Measurements from ENCODE around the gene DOCK1.

The DOCK1 gene

DNA sequence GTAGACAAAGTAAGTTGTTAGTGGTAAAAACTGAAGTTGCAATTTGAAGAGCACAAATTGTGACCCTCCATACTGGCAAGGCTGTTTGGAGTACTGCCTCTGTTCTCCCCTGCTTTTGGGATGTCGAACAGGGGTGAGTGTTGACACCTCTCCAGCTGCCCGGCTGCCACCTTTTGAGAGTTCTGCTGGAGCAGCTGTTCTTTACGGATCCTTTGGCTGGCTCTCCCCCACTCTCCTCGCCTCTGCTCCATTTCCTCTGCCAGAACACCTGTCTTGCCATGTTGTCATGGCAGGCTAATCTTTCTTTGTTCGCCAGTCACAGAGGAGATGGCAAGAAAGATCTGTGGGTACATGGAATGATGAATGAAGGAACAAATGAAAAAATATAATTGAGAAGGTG, 256.3 kb downstream of the DOCK1 start:
- no peak for DNase-seq
- H3K9me3 ChIP-seq (ENCODE audit: severe bottlenecking) = no peaks in the 10 kb centered on the region
- H3K4me3 ChIP-seq (ENCODE audit: low read depth, low read length) = no peak overlapping the region
- no peaks in the 10 kb centered on the region for H3K27me3 ChIP-seq (ENCODE audit: insufficient read depth, low read depth, severe bottlenecking)
- H3K27ac ChIP-seq = no peak overlapping the region
- TF ChIP-seq, protein P1, sequence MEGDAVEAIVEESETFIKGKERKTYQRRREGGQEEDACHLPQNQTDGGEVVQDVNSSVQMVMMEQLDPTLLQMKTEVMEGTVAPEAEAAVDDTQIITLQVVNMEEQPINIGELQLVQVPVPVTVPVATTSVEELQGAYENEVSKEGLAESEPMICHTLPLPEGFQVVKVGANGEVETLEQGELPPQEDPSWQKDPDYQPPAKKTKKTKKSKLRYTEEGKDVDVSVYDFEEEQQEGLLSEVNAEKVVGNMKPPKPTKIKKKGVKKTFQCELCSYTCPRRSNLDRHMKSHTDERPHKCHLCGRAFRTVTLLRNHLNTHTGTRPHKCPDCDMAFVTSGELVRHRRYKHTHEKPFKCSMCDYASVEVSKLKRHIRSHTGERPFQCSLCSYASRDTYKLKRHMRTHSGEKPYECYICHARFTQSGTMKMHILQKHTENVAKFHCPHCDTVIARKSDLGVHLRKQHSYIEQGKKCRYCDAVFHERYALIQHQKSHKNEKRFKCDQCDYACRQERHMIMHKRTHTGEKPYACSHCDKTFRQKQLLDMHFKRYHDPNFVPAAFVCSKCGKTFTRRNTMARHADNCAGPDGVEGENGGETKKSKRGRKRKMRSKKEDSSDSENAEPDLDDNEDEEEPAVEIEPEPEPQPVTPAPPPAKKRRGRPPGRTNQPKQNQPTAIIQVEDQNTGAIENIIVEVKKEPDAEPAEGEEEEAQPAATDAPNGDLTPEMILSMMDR (IDR thresholded peaks at IDR 0.05; ENCODE audit: low read depth, low read length) = no peak
- no peaks in the 10 kb centered on the region for H3K36me3 ChIP-seq

DNA sequence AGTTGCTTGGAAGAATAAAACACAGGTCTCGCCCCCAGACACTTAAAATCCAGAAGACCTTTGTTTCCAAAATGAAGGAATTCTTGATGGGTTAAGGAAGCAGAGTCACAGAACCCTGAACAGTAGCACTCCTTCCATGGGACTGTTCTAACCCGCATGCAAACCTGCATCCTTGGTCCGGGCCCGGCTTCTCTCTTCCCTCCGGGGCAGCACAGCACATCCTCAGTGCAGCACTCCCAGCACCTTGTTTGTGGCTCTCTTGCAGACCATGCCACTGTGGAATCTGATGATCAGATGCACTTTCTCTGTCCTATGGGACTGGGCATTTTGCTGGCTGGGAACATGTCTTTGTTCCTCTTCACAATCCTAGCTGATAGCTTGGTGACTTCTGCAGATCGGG, 257.6 kb downstream of the DOCK1 start:
- no peaks in the 10 kb centered on the region for H3K9me3 ChIP-seq (ENCODE audit: severe bottlenecking)
- H3K36me3 ChIP-seq = no peaks in the 10 kb centered on the region
- no peak overlapping the region for H3K4me3 ChIP-seq (ENCODE audit: low read depth, low read length)
- DNase-seq = no peak
- TF ChIP-seq, protein P1 (IDR thresholded peaks at IDR 0.05; ENCODE audit: low read depth, low read length) = no peak
- no peak overlapping the region for H3K27ac ChIP-seq
- no peaks in the 10 kb centered on the region for H3K27me3 ChIP-seq (ENCODE audit: insufficient read depth, low read depth, severe bottlenecking)

DNA sequence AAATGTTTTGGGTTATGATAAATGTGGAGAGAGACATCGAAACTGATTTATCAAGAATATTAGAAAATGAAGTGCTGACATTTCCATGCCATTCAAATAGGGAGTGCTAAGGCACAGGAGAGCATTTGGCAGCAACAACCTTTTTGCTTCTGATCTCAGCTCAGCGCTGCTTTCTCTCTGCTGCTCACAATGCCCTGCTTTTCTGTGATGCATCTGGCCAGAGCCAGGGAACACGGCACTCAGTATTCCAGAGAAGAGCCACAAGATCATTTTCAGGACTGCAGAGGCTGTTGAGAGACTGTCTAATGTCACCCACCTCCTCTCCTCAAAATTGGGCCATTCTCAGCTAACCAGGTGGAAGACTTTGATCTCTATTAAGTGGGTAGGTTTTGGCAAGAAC, 263.0 kb downstream of the DOCK1 start:
- Histone ChIP-seq H3K9me3 (ENCODE audit: severe bottlenecking) (no peaks in the 10 kb centered on the region), H3K36me3 (no peaks in the 10 kb centered on the region), H3K27ac (no peak overlapping the region), H3K27me3 (ENCODE audit: insufficient read depth, low read depth, severe bottlenecking) (no peaks in the 10 kb centered on the region), H3K4me3 (ENCODE audit: low read depth, low read length) (no peak overlapping the region)
- DNase-seq = no peak
- TF ChIP-seq, protein P1 (IDR thresholded peaks at IDR 0.05; ENCODE audit: low read depth, low read length) = no peak

DNA sequence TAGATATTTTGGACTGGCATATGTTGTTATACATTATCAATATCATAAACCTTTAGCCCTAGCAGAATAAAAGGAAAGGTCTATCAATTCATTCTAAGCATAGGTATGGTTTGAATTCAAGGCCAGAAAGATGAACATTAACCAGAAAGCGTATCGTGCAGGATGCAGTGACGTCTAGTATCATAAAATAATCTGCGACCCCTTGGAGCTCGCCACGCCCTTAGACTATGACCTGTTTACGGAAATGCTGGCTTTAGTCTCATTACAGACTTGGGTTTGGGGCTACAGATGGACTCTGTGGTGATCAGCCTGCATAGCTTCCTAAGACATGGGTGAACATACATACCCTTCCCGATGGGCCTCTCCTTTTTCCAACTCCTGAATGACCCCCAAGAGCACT, 269.6 kb downstream of the DOCK1 start:
- TF ChIP-seq, protein P1 (IDR thresholded peaks at IDR 0.05; ENCODE audit: low read depth, low read length) = no peak

DNA sequence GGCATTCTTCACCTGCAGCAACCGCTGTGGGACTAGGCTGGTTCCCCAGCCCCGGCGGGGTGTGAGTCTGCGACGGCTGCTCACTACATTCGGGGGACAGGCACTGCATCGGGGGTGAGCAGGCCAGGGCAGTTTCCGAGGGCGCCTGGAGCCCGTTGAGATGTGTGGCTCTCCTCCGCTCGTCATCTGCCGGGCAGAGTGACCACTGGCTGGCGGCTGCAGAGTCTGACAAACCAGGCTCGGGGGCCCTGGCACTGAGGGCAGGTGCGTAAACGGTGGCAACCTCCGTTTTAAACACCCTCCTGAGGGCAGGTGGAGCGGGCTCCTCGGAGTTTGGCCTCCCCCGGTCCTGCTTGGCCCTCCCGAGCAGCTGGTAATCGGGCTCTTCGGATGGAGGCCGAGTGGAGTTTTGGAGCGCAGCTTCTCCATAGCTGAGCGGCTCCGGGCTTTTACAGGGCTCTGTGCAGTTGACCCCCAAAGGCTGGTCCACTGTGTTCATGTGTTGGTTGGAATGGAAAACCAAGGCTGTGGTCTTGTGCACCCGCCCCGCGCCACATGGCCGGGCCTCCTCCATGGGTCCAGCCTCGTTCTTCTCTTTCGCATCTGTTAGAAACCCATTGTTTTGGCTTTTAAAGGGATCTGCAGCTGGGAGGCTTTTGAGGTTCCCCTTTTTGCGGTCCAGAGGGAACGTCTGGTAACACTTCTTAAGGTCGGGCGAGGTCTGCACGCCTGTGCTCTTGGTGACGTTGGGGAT, 270.3 kb downstream of the DOCK1 start:
- no peak for DNase-seq
- H3K27me3 ChIP-seq (ENCODE audit: insufficient read depth, low read depth, severe bottlenecking) = no peaks in the 10 kb centered on the region
- H3K36me3 ChIP-seq = no peaks in the 10 kb centered on the region
- TF ChIP-seq, protein P1 (IDR thresholded peaks at IDR 0.05; ENCODE audit: low read depth, low read length) = no peak
- no peaks in the 10 kb centered on the region for H3K9me3 ChIP-seq (ENCODE audit: severe bottlenecking)
- no peak overlapping the region for H3K27ac ChIP-seq
- no peak overlapping the region for H3K4me3 ChIP-seq (ENCODE audit: low read depth, low read length)

More for the DNA sequence above, 269.6 kb downstream of the DOCK1 start:
- H3K27me3 ChIP-seq (ENCODE audit: insufficient read depth, low read depth, severe bottlenecking) = no peaks in the 10 kb centered on the region
- no peaks in the 10 kb centered on the region for H3K36me3 ChIP-seq
- no peak for DNase-seq
- H3K4me3 ChIP-seq (ENCODE audit: low read depth, low read length) = no peak overlapping the region
- no peaks in the 10 kb centered on the region for H3K9me3 ChIP-seq (ENCODE audit: severe bottlenecking)
- no peak overlapping the region for H3K27ac ChIP-seq

DNA sequence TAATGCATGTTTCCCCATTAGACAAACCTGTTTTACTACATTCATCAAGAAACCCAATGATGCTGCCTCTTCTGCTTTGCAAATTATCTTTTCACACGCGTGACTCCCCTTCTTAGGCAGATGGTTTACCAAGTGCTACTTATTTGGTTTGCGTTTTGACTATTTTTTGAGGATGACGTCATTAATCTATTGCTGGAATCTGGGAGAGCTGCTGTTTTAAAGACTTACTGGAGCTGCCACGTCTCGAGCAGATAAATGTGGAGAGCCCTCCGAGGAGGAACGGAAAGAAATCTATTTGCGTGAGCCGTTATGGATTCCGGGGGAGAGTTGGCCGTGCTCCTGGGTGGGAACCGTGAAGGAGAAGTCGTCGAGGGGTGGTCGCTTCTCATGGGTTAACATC, 271.4 kb downstream of the DOCK1 start:
- H3K36me3 ChIP-seq = no peaks in the 10 kb centered on the region
- no peak for DNase-seq
- H3K27ac ChIP-seq = no peak overlapping the region
- H3K9me3 ChIP-seq (ENCODE audit: severe bottlenecking) = no peaks in the 10 kb centered on the region
- no peak overlapping the region for H3K4me3 ChIP-seq (ENCODE audit: low read depth, low read length)
- TF ChIP-seq, protein P1 (IDR thresholded peaks at IDR 0.05; ENCODE audit: low read depth, low read length) = no peak
- H3K27me3 ChIP-seq (ENCODE audit: insufficient read depth, low read depth, severe bottlenecking) = no peaks in the 10 kb centered on the region

All from WERI-Rb-1 (cell line).